CD14-positive monocyte (primary cell): ENCODE data around the gene JOSD2. TPM values are rescaled to one million over a fixed set of nuclear protein-coding genes. Genes with fewer than 3 reads are reported as not detected.

Source experiments
- DNase-seq, 3 donors: peaks; one replicate each; pipeline ENCODE4 v3.0.0-alpha.2; 2011 to 2022
- H2AFZ ChIP-seq: 2 replicates; pipeline ENCODE4 v1.6.0; 2012; ENCODE audit warnings: mild to moderate bottlenecking, low read depth, low read length, inconsistent platforms; ENCODE audit not compliant: insufficient read depth, poor library complexity, severe bottlenecking
- H3K27ac ChIP-seq, 2 donors: 1 replicate in 1 of 2; 2 replicates in 1 of 2; pipeline ENCODE4 v1.5.1; 2012 to 2013; ENCODE audit warnings: low read length in 2 of 2, control low read depth in 1 of 2, inconsistent platforms in 1 of 2, low read depth in 1 of 2, mild to moderate bottlenecking in 1 of 2
- H3K27me3 ChIP-seq, 2 donors: one replicate each; pipeline versions ENCODE4 v1.6.0 to v1.6.1; 2011 to 2013; ENCODE audit warnings: low read length in 2 of 2; ENCODE audit not compliant: control insufficient read depth in 2 of 2, insufficient read depth in 2 of 2
- H3K36me3 ChIP-seq, 2 donors: replicated peaks in 1 of 2; 1 replicate in 1 of 2; 2 replicates in 1 of 2; pipeline versions ENCODE4 v1.5.1 to v1.6.1; 2012 to 2013; ENCODE audit warnings: low read length in 2 of 2, control low read depth in 1 of 2, inconsistent platforms in 1 of 2, mild to moderate bottlenecking in 1 of 2; ENCODE audit not compliant: insufficient read depth in 2 of 2, control insufficient read depth in 1 of 2
- H3K4me1 ChIP-seq, 2 donors: 1 replicate in 1 of 2; 2 replicates in 1 of 2; pipeline versions ENCODE4 v1.5.1 to v1.6.1; 2012 to 2013; ENCODE audit warnings: low read length in 2 of 2, control low read depth in 1 of 2, inconsistent platforms in 1 of 2, mild to moderate bottlenecking in 1 of 2, moderate library complexity in 1 of 2; ENCODE audit not compliant: insufficient read depth in 2 of 2, control insufficient read depth in 1 of 2
- H3K4me2 ChIP-seq: replicated peaks from 2 replicates; pipeline ENCODE3; 2012; ENCODE audit warnings: low read length, moderate library complexity, mild to moderate bottlenecking; ENCODE audit not compliant: poor library complexity, severe bottlenecking; ENCODE audit errors: extremely low read depth
- H3K4me3 ChIP-seq, 3 experiments: fragments of 200-600 bp in 1 of 3; sonication (generic) in 1 of 3; replicated peaks in 1 of 3; 1 replicate in 2 of 3; 2 replicates in 1 of 3; pipeline ENCODE4 v1.5.1; 2011 to 2013; ENCODE audit warnings: low read length in 3 of 3, mild to moderate bottlenecking in 3 of 3, control low read depth in 2 of 3, low read depth in 2 of 3, inconsistent platforms in 1 of 3, moderate library complexity in 1 of 3
- H3K79me2 ChIP-seq: 2 replicates; pipeline ENCODE4 v1.6.0; 2012; ENCODE audit warnings: mild to moderate bottlenecking, control low read depth, inconsistent platforms, low read length, moderate library complexity; ENCODE audit not compliant: insufficient read depth
- H3K9ac ChIP-seq: 2 replicates; pipeline ENCODE4 v1.6.0; 2017; ENCODE audit warnings: low read length, mild to moderate bottlenecking; ENCODE audit not compliant: insufficient read depth, poor library complexity, severe bottlenecking
- H3K9me3 ChIP-seq, 2 donors: replicated peaks in 1 of 2; 1 replicate in 1 of 2; 2 replicates in 1 of 2; pipeline versions ENCODE4 v1.5.1 to v1.6.1; 2012 to 2013; ENCODE audit warnings: low read length in 2 of 2, control low read depth in 1 of 2; ENCODE audit not compliant: control insufficient read depth in 1 of 2, insufficient read depth in 1 of 2
- H4K20me1 ChIP-seq: 2 replicates; pipeline ENCODE4 v1.6.0; 2012; ENCODE audit warnings: mild to moderate bottlenecking, low read length, control low read depth, moderate library complexity; ENCODE audit not compliant: insufficient read depth
- H3K27ac Mint-ChIP-seq, 7 donors: one replicate each; pipeline ENCODE4 v1.8.0; 2020; ENCODE audit warnings: mild to moderate bottlenecking in 7 of 7, mixed read lengths in 7 of 7, moderate library complexity in 6 of 7, inconsistent platforms in 2 of 7
- H3K27me3 Mint-ChIP-seq, 3 donors: one replicate each; pipeline ENCODE4 v1.8.0; 2021 to 2022; ENCODE audit warnings: low read depth in 3 of 3, mild to moderate bottlenecking in 3 of 3, mixed read lengths in 3 of 3, moderate library complexity in 3 of 3, inconsistent platforms in 1 of 3
- H3K36me3 Mint-ChIP-seq, 2 donors: one replicate each; pipeline ENCODE4 v1.8.0; 2020; ENCODE audit warnings: mixed read lengths in 2 of 2, inconsistent platforms in 1 of 2, mild to moderate bottlenecking in 1 of 2
- H3K4me1 Mint-ChIP-seq: one replicate; pipeline ENCODE4 v1.8.0; 2020; ENCODE audit warnings: mild to moderate bottlenecking, mixed read lengths
- H3K4me3 Mint-ChIP-seq, 2 donors: one replicate each; pipeline ENCODE4 v1.8.0; 2020; ENCODE audit warnings: mild to moderate bottlenecking in 2 of 2, mixed read lengths in 2 of 2, moderate library complexity in 1 of 2
- H3K9me3 Mint-ChIP-seq, 7 donors: one replicate each; pipeline ENCODE4 v1.8.0; 2020 to 2022; ENCODE audit warnings: mixed read lengths in 7 of 7, mild to moderate bottlenecking in 6 of 7, moderate library complexity in 6 of 7, inconsistent platforms in 2 of 7
- WGBS: methylation state at CpG from one replicate; pipeline ENCODE4 v1.1.5; 2013; ENCODE audit warnings: missing lambda C conversion rate; ENCODE audit not compliant: insufficient coverage; 5-methylcytosine and 5-hydroxymethylcytosine counted together
- intact Hi-C, 2 donors: fragments of 100-400 bp; cut with micrococcal nuclease; formaldehyde crosslinking; loops; one replicate each; pipeline versions ENCODE4 v1.15.0 to v1.15.1; 2023
- polyA plus RNA-seq, 3 donors: library from polyadenylated mRNA; depleted of rRNA in 1 of 3; unstranded in 2 of 3; stranded (reverse) in 1 of 3; fragments of 300-500 nt in 2 of 3; fragments of >200 nt in 1 of 3; fragmentation: Illumina TruSeq in 2 of 3; gene quantifications; 1 replicate in 2 of 3; 2 replicates in 1 of 3; pipeline ENCODE4 v1.2.3, GENCODE V29; 2012 to 2021
- TF ChIP-seq, protein P1 (sequence below): fragments of 200-600 bp; IDR thresholded peaks from one replicate; pipeline ENCODE4 v1.8.0; 2022; ENCODE audit warnings: antibody characterized with exemption, mild to moderate bottlenecking

Gene JOSD2
- polyA plus RNA-seq, 3 donors = 33.0 to 43.0 (median 37.2) TPM

- peak overlapping the region in 2 of 7 donors; percentile 50 to 58 for H3K27ac Mint-ChIP-seq
- peak overlapping the region in 1 of 2 donors; percentile 39 for H3K4me3 Mint-ChIP-seq
- H3K9ac ChIP-seq = no peak overlapping the region
- DNase-seq = no peak
- peaks cover 4% of the 10 kb centered on the region for H3K79me2 ChIP-seq
- no peaks in the 10 kb centered on the region for H3K36me3 ChIP-seq
- H3K4me1 Mint-ChIP-seq = peaks cover 15% of the 10 kb centered on the region
- no peak overlapping the region for H3K4me3 ChIP-seq
- H3K9me3 Mint-ChIP-seq = no peaks in the 10 kb centered on the region
- intact Hi-C loops = no loop called here
- no peak overlapping the region for H3K27ac ChIP-seq
- peaks cover 0 to 6% of the 10 kb centered on the region in 2 donors for H3K27me3 ChIP-seq
- TF ChIP-seq, protein P1, sequence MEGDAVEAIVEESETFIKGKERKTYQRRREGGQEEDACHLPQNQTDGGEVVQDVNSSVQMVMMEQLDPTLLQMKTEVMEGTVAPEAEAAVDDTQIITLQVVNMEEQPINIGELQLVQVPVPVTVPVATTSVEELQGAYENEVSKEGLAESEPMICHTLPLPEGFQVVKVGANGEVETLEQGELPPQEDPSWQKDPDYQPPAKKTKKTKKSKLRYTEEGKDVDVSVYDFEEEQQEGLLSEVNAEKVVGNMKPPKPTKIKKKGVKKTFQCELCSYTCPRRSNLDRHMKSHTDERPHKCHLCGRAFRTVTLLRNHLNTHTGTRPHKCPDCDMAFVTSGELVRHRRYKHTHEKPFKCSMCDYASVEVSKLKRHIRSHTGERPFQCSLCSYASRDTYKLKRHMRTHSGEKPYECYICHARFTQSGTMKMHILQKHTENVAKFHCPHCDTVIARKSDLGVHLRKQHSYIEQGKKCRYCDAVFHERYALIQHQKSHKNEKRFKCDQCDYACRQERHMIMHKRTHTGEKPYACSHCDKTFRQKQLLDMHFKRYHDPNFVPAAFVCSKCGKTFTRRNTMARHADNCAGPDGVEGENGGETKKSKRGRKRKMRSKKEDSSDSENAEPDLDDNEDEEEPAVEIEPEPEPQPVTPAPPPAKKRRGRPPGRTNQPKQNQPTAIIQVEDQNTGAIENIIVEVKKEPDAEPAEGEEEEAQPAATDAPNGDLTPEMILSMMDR = no peak
- peaks cover 11 to 16% of the 10 kb centered on the region in 2 donors for H3K4me1 ChIP-seq
- WGBS = 90% methylated on average over 11 of the region's 11 CpGs
- no peak overlapping the region for H2AFZ ChIP-seq
- H4K20me1 ChIP-seq = no peaks in the 10 kb centered on the region
- H3K9me3 ChIP-seq = no peaks in the 10 kb centered on the region
- H3K36me3 Mint-ChIP-seq = peaks cover 13% of the 10 kb centered on the region in 2 donors
- peaks cover 7 to 16% (median 9%) of the 10 kb centered on the region in 3 donors for H3K27me3 Mint-ChIP-seq
- H3K4me2 ChIP-seq = no peak overlapping the region
These were observed 1.6 kb downstream of the JOSD2 start for GRCh38 chr19:50509366-50509765.

- TF ChIP-seq, protein P1 = no peak
- H3K4me2 ChIP-seq = no peak overlapping the region
- no peak overlapping the region for H3K27ac ChIP-seq
- no peak overlapping the region for H3K4me3 ChIP-seq
- Mint-ChIP-seq H3K36me3 (peaks cover 13% of the 10 kb centered on the region in 2 donors), H3K4me1 (peaks cover 15% of the 10 kb centered on the region), H3K4me3 (no peak overlapping the region), H3K27me3 (peaks cover 4 to 11% (median 8%) of the 10 kb centered on the region in 3 donors), H3K27ac (peak overlapping the region in 1 of 7 donors; percentile 15), H3K9me3 (no peaks in the 10 kb centered on the region)
- no peaks in the 10 kb centered on the region for H3K36me3 ChIP-seq
- DNase-seq = no peak
- no peaks in the 10 kb centered on the region for H3K9me3 ChIP-seq
- WGBS = 100% methylated on average over 2 of the region's 3 CpGs
- peaks cover 11 to 16% of the 10 kb centered on the region in 2 donors for H3K4me1 ChIP-seq
- peaks cover 0 to 2% of the 10 kb centered on the region in 2 donors for H3K27me3 ChIP-seq
- H4K20me1 ChIP-seq = no peaks in the 10 kb centered on the region
- H2AFZ ChIP-seq = no peak overlapping the region
- peaks cover 4% of the 10 kb centered on the region for H3K79me2 ChIP-seq
- intact Hi-C loops = no loop called here
- H3K9ac ChIP-seq = no peak overlapping the region
These were observed 2.2 kb downstream of the JOSD2 start for GRCh38 chr19:50508843-50509190.
